ENCODE measurements around the gene HINT2. TPM values are rescaled to one million over a fixed set of nuclear protein-coding genes. Genes with fewer than 3 reads are reported as not detected.

Gene HINT2
- total RNA-seq, 1 donor from 2014 or later = 21.8 TPM

DNA sequence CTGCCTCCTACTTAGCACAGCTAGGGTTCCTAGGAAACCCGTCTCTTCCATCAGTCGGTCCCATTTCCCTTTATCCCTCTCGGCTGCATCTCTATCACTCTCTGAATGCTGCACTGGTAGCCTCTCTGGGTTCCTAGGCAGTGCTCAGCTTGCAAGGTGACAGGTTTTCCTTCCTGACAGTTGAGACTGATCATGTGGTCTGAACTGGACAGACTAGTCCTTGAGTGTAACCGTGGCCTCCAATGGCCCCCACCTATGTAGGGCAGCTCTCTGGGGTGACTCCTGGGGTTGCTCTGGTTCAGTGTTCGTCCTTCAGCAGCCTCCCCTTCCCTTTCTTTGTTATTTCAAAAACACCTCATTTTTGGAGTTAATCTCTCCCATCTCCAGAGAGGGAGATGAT is 18.0 kb upstream of the HINT2 start:
- Histone ChIP-seq H3K4me2 (no peak overlapping the region), H3K9me3 (ENCODE audit: low read depth) (no peaks in the 10 kb centered on the region), H3K79me2 (ENCODE audit: low read depth) (no peaks in the 10 kb centered on the region), H4K20me1 (ENCODE audit: low read depth) (peaks cover 3% of the 10 kb centered on the region), H2AFZ (replicated peaks) (no peak overlapping the region), H3K27me3 (no peaks in the 10 kb centered on the region), H3K9ac (no peak overlapping the region), H3K4me1 (peaks cover 11% of the 10 kb centered on the region), H3K27ac (no peak overlapping the region), H3K4me3 (no peak overlapping the region), H3K36me3 (no peaks in the 10 kb centered on the region), H3F3A (ENCODE audit: low read depth) (peaks cover 11% of the 10 kb centered on the region)
- DNase-seq (ENCODE audit: low spot score) = no peak
- Mint-ChIP-seq H3K4me1 (peaks cover 41% of the 10 kb centered on the region), H3K27ac (no peak overlapping the region), H3K36me3 (peaks cover 4% of the 10 kb centered on the region), H3K27me3 (ENCODE audit: insufficient read depth, low read depth) (peaks cover 5% of the 10 kb centered on the region), H3K9me3 (no peaks in the 10 kb centered on the region), H3K4me3 (no peak overlapping the region)
- TF ChIP-seq, protein P1, sequence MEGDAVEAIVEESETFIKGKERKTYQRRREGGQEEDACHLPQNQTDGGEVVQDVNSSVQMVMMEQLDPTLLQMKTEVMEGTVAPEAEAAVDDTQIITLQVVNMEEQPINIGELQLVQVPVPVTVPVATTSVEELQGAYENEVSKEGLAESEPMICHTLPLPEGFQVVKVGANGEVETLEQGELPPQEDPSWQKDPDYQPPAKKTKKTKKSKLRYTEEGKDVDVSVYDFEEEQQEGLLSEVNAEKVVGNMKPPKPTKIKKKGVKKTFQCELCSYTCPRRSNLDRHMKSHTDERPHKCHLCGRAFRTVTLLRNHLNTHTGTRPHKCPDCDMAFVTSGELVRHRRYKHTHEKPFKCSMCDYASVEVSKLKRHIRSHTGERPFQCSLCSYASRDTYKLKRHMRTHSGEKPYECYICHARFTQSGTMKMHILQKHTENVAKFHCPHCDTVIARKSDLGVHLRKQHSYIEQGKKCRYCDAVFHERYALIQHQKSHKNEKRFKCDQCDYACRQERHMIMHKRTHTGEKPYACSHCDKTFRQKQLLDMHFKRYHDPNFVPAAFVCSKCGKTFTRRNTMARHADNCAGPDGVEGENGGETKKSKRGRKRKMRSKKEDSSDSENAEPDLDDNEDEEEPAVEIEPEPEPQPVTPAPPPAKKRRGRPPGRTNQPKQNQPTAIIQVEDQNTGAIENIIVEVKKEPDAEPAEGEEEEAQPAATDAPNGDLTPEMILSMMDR (IDR thresholded peaks at IDR 0.05) = no peak
- TF ChIP-seq EZH2phosphoT487 (IDR thresholded peaks at IDR 0.05) (no peak), EZH2 (IDR thresholded peaks at IDR 0.05) (no peak)

DNA sequence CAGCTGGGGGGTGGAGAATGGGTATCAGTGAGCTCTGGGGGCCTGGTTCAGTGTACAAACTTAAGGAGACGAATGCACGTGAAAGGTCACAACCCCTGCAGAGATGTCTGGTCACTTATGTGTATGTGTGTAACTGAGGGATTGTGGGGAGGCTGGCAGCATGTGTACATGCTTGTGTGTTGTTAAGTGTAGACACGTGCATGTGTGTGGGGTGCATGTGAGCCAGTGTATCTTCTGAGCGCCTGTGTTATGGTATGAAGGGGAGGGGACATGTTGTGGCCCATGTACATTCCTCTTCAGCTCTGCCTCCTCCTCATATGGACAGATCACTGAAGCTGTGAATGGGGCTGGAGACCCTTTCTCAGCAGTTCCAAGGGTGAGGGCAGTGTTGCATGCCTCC is 16.2 kb upstream of the HINT2 start:
- no peaks in the 10 kb centered on the region for H3K27me3 ChIP-seq
- peaks cover 11% of the 10 kb centered on the region for H3K4me1 ChIP-seq
- Mint-ChIP-seq H3K27ac (peak overlapping the region; percentile 61), H3K4me1 (peaks cover 51% of the 10 kb centered on the region), H3K27me3 (ENCODE audit: insufficient read depth, low read depth) (peaks cover 5% of the 10 kb centered on the region), H3K9me3 (no peaks in the 10 kb centered on the region), H3K36me3 (peaks cover 4% of the 10 kb centered on the region), H3K4me3 (peak overlapping the region; percentile 93)
- H3K4me2 ChIP-seq = no peak overlapping the region
- no peaks in the 10 kb centered on the region for H3K36me3 ChIP-seq
- H3K9ac ChIP-seq = no peak overlapping the region
- H3K9me3 ChIP-seq (ENCODE audit: low read depth) = no peaks in the 10 kb centered on the region
- H3K4me3 ChIP-seq = no peak overlapping the region
- H3K79me2 ChIP-seq (ENCODE audit: low read depth) = no peaks in the 10 kb centered on the region
- no peak for DNase-seq (ENCODE audit: low spot score)
- peaks cover 11% of the 10 kb centered on the region for H3F3A ChIP-seq (ENCODE audit: low read depth)
- TF ChIP-seq EZH2phosphoT487 (IDR thresholded peaks at IDR 0.05) (no peak), EZH2 (IDR thresholded peaks at IDR 0.05) (no peak)
- TF ChIP-seq, protein P1 (IDR thresholded peaks at IDR 0.05) = no peak
- H4K20me1 ChIP-seq (ENCODE audit: low read depth) = peaks cover 3% of the 10 kb centered on the region
- H3K27ac ChIP-seq = no peak overlapping the region
- no peak overlapping the region for H2AFZ ChIP-seq (replicated peaks)

DNA sequence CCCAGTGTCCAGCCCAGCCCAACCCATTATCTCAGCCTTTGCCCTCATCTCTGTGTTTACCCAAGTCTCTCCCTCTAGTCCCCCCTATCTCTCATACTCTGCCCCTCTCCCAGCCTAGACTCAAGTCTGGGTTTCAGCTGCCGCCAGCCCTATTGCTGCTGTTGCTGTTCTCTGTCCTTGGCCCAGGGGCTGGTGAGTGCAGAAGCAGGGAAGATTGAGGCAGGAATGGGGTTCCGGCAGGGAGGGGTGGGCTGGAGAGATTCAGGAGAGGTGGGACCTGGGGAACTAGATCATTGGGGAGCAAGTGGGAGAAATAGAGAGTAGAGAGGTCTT is 14.9 kb upstream of the HINT2 start:
- H3K4me3 Mint-ChIP-seq = peak overlapping the region; percentile 93
- Histone ChIP-seq H3K79me2 (ENCODE audit: low read depth) (no peaks in the 10 kb centered on the region), H3K9me3 (ENCODE audit: low read depth) (no peaks in the 10 kb centered on the region), H3K9ac (peak overlapping the region; percentile 53), H3K4me3 (peak overlapping the region; percentile 86), H3K4me1 (peaks cover 11% of the 10 kb centered on the region), H3F3A (ENCODE audit: low read depth) (peaks cover 11% of the 10 kb centered on the region), H2AFZ (replicated peaks) (peak overlapping the region; percentile 80), H4K20me1 (ENCODE audit: low read depth) (peaks cover 3% of the 10 kb centered on the region), H3K27me3 (no peaks in the 10 kb centered on the region), H3K27ac (no peak overlapping the region), H3K36me3 (no peaks in the 10 kb centered on the region), H3K4me2 (peak overlapping the region; percentile 87)
- DNase-seq (ENCODE audit: low spot score) = no peak
- H3K4me1 Mint-ChIP-seq = peaks cover 52% of the 10 kb centered on the region
- TF ChIP-seq EZH2 (IDR thresholded peaks at IDR 0.05) = no peak
- TF ChIP-seq, protein P1 (IDR thresholded peaks at IDR 0.05) = no peak
- TF ChIP-seq EZH2phosphoT487 (IDR thresholded peaks at IDR 0.05) = no peak
- no peaks in the 10 kb centered on the region for H3K9me3 Mint-ChIP-seq
- peaks cover 4% of the 10 kb centered on the region for H3K36me3 Mint-ChIP-seq
- H3K27me3 Mint-ChIP-seq (ENCODE audit: insufficient read depth, low read depth) = peaks cover 5% of the 10 kb centered on the region
- H3K27ac Mint-ChIP-seq = peak overlapping the region; percentile 90
